ENCODE measurements around the gene GPR12. TPM values are rescaled to one million over a fixed set of nuclear protein-coding genes. Genes with fewer than 3 reads are reported as not detected.

The GPR12 gene
- total and polyA plus RNA-seq, 7 donors, result under 0.01 to 0.16 (median 0.08) TPM; not detected in 3

DNA sequence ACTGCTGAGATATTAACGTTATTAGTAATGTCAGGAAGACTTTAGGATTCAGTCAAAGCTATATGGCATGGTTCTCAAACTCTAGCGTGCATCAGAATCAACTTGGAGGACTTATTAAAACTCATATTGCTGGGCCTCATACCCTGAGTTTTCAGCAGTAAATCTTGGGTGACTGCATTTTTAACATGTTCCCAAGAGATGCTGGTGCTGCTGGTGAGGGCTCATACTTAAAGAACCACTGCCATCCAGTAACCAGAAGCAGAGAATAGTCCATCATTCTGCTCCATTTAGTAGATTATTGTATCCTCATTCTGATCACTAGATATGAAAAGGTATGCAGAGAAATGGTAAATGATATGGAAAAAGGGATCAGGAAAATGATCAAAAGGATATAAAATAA is 7.9 kb downstream of the GPR12 start:
- Histone ChIP-seq H3K36me3 (no peaks in the 10 kb centered on the region), H3K27me3 (peaks cover 3 to 31% (median 27%) of the 10 kb centered on the region in 3 donors), H3K4me1 (no peaks in the 10 kb centered on the region), H3K27ac (no peak overlapping the region), H3K4me3 (no peak overlapping the region), H3K9me3 (no peaks in the 10 kb centered on the region)
- no peak for TF ChIP-seq POLR2A (IDR thresholded peaks at IDR 0.05)
- TF ChIP-seq, protein P1, sequence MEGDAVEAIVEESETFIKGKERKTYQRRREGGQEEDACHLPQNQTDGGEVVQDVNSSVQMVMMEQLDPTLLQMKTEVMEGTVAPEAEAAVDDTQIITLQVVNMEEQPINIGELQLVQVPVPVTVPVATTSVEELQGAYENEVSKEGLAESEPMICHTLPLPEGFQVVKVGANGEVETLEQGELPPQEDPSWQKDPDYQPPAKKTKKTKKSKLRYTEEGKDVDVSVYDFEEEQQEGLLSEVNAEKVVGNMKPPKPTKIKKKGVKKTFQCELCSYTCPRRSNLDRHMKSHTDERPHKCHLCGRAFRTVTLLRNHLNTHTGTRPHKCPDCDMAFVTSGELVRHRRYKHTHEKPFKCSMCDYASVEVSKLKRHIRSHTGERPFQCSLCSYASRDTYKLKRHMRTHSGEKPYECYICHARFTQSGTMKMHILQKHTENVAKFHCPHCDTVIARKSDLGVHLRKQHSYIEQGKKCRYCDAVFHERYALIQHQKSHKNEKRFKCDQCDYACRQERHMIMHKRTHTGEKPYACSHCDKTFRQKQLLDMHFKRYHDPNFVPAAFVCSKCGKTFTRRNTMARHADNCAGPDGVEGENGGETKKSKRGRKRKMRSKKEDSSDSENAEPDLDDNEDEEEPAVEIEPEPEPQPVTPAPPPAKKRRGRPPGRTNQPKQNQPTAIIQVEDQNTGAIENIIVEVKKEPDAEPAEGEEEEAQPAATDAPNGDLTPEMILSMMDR (IDR thresholded peaks at IDR 0.05), result no peak
- TF ChIP-seq EP300 (IDR thresholded peaks at IDR 0.05), result no peak
- no peak for TF ChIP-seq POLR2AphosphoS5 (IDR thresholded peaks at IDR 0.05)
- no peak for DNase-seq
- 60 to 77% methylated on average over 2 of the region's 2 CpGs for WGBS, 2 donors
- intact Hi-C loops (cut with DNase I), result no loop called here

- H3K9me3 ChIP-seq, result no peaks in the 10 kb centered on the region
- no peak overlapping the region for H3K27ac ChIP-seq
- peaks cover 0 to 27% (median 5%) of the 10 kb centered on the region in 3 donors for H3K27me3 ChIP-seq
- TF ChIP-seq EP300 (IDR thresholded peaks at IDR 0.05) (no peak), POLR2AphosphoS5 (IDR thresholded peaks at IDR 0.05) (no peak)
- TF ChIP-seq, protein P1 (IDR thresholded peaks at IDR 0.05), result no peak
- no peak for DNase-seq
- WGBS, 2 donors, result 93 to 96% methylated on average over 3 of the region's 3 CpGs
- no peaks in the 10 kb centered on the region for H3K36me3 ChIP-seq
- H3K4me3 ChIP-seq, result no peak overlapping the region
- intact Hi-C loops (cut with DNase I), result no loop called here
- H3K4me1 ChIP-seq, result no peaks in the 10 kb centered on the region
These were observed 10.7 kb downstream of the GPR12 start for GRCh38 chr13:26749905-26750304.

GRCh38 chr13:26749285-26749684 is 11.3 kb downstream of the GPR12 start:
- DNase-seq, result no peak
- no peak for TF ChIP-seq POLR2AphosphoS5 (IDR thresholded peaks at IDR 0.05)
- no peaks in the 10 kb centered on the region for H3K36me3 ChIP-seq
- WGBS, 2 donors, result 11 to 23% methylated on average over 8 of the region's 8 CpGs
- peaks cover 0 to 33% (median 5%) of the 10 kb centered on the region in 3 donors for H3K27me3 ChIP-seq
- H3K27ac ChIP-seq, result no peak overlapping the region
- H3K9me3 ChIP-seq, result no peaks in the 10 kb centered on the region
- no peaks in the 10 kb centered on the region for H3K4me1 ChIP-seq
- intact Hi-C loops (cut with DNase I), result no loop called here
- H3K4me3 ChIP-seq, result no peak overlapping the region

- Histone ChIP-seq H3K9me3 (no peaks in the 10 kb centered on the region), H3K27ac (no peak overlapping the region), H3K4me3 (no peak overlapping the region), H3K36me3 (no peaks in the 10 kb centered on the region), H3K4me1 (no peaks in the 10 kb centered on the region), H3K27me3 (peaks cover 0 to 46% (median 8%) of the 10 kb centered on the region in 3 donors)
- WGBS, 2 donors, result 68 to 81% methylated on average over 2 of the region's 2 CpGs
- no peak for TF ChIP-seq EP300 (IDR thresholded peaks at IDR 0.05)
- TF ChIP-seq POLR2A (IDR thresholded peaks at IDR 0.05), result no peak
- TF ChIP-seq, protein P1 (IDR thresholded peaks at IDR 0.05), result no peak
- TF ChIP-seq POLR2AphosphoS5 (IDR thresholded peaks at IDR 0.05), result no peak
- DNase-seq, result no peak
- intact Hi-C loops (cut with DNase I), result no loop called here
These were observed 12.9 kb downstream of the GPR12 start for GRCh38 chr13:26747706-26748105.

GRCh38 chr13:26743971-26744370 is 16.6 kb downstream of the GPR12 start:
- Histone ChIP-seq H3K9me3 (no peaks in the 10 kb centered on the region), H3K27me3 (peaks cover 0 to 72% (median 21%) of the 10 kb centered on the region in 3 donors), H3K36me3 (no peaks in the 10 kb centered on the region), H3K4me3 (no peak overlapping the region), H3K4me1 (no peaks in the 10 kb centered on the region), H3K27ac (no peak overlapping the region)
- no peak for DNase-seq
- intact Hi-C loops (cut with DNase I), result no loop called here
- 45 to 61% methylated on average over 7 of the region's 7 CpGs for WGBS, 2 donors
- TF ChIP-seq, protein P1 (IDR thresholded peaks at IDR 0.05), result no peak
- TF ChIP-seq EP300 (IDR thresholded peaks at IDR 0.05) (no peak), POLR2A (IDR thresholded peaks at IDR 0.05) (no peak), POLR2AphosphoS5 (IDR thresholded peaks at IDR 0.05) (no peak)

All from sigmoid colon (tissue), 7 donors.